HG02885 (cell line): ENCODE results near the gene TAF15.

ENCODE experiments used
- ATAC-seq: cut with Tn5 transposase; IDR thresholded peaks from one replicate; pipeline ENCODE4 v1.9.1; 2021; ENCODE audit warnings: mild to moderate bottlenecking; ENCODE audit not compliant: unreplicated experiment, poor library complexity

TAF15 gene

GRCh38 chr17:35808962-35809854, at the start of gene TAF15:
TAF15 (plus strand) TSS chr17:35809484; CDS start chr17:35809570, 86 bp downstream.
- peak; percentile 92 for ATAC-seq

- ATAC-seq, result no peak
These were observed 48.7 kb upstream of the TAF15 start, which contains the start of gene C17orf50 for GRCh38 chr17:35760587-35760986. C17orf50 (plus strand) TSS chr17:35760887; CDS start chr17:35760942, 55 bp downstream.

- no peak for ATAC-seq
These were observed 47.7 kb upstream of the TAF15 start for GRCh38 chr17:35761601-35762000.

DNA sequence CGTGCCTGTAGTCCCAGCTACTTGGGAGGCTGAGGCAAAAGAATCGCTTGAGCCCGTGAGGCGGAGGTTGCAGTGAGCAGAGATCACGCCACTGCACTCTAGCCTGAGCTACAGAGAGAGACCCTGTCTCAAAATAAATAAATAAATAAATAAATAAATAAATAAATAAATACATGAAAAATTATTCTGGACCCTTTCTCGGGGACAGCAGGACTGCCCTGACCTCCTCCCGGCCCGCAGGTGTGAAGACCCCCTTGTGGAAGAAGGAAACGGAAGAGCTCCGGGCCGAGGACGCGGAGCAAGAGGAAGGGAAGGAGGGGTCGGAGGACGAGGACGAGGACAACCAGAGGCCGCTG, 45.5 kb upstream of the TAF15 start:
- no peak for ATAC-seq

- peak; percentile 86 for ATAC-seq
These were observed 44.9 kb upstream of the TAF15 start for GRCh38 chr17:35764123-35764991.

DNA sequence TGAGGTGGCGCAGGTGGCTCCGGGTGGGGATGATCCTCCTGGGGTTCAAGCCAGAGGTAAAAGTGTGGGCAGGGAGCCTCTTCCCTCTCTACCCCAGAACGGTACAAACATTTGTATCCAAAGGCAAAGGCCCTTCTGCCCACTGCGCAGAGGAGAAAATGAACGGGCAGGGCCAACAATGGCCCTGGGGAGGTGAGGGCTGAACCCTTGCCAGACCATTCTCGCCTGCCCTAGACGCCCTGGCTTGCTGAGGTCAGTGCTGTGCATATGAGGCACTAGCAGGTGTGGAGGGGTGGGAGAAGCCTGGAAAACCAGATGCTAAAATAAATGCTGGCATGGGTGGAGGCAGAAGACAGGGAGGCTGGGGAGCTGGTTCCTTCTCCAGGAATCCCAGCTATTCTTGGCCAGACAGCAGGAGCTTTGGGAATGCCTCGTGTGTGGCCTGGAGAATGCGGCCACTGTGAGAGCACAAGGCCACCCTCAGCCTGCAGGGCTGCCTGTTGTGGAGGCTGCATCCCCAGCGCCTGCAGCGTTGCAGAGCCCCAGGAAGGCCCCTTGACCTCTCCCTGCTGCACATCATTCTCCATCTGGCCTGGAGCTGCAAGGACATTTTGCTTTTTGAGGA, 44.1 kb upstream of the TAF15 start:
- no peak for ATAC-seq

DNA sequence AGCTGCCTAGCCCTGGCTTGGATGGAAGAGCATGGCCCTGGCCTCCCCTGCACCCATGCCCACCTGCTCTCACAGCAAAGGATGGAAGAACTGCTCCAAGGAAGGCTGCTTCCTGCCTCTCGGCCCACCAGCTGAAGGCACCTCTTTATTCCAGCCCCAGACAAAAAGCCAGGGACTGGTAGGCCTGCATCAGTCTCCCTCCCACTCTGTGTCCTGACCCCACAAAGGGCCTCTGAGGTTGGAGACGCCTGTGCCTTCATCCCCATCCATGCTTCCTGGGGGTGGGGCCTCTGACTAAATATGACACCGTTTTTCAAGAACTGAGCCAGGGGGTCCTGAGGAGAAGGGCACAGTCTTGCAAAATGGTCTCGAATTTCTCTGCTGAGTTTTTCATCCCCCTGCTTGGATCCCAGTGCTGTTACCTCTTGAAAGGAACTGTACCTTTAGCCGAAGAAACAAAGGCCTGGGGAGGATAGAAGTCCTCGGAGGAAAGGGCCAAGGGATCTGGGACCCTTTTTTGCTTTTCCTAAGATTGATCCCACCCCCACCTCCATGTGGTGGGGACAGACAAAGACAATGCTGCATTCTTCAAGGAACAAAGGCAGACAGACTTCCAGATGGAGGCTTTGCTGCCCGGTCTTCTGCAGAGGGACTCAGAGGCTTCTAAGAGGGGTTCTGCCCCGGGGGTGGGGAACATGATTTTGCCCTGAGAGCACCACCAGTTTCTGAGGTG, 43.4 kb upstream of the TAF15 start:
- ATAC-seq, result no peak

GRCh38 chr17:35766489-35766877, 42.8 kb upstream of the TAF15 start:
- ATAC-seq, result no peak

GRCh38 chr17:35766903-35767510, 42.3 kb upstream of the TAF15 start:
- no peak for ATAC-seq

DNA sequence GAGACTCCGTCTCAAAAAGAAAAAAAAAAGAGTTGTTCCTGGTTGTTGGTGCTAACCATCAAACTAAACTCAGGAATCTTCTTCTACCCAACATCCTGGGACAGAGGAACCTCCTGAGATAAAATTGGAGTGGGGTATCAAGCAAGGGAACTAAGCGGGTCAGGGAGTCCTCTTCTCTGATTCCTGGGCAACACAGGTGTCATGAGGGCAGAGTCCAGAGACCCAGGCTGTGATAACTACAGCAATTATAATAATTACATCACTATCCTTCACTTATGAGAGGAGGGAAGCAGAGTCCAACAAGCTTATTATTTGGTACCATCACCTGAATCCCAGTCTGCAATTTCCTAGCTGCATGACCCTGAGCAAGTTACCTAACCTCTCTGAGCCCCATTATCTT, 40.5 kb upstream of the TAF15 start:
- no peak for ATAC-seq

DNA sequence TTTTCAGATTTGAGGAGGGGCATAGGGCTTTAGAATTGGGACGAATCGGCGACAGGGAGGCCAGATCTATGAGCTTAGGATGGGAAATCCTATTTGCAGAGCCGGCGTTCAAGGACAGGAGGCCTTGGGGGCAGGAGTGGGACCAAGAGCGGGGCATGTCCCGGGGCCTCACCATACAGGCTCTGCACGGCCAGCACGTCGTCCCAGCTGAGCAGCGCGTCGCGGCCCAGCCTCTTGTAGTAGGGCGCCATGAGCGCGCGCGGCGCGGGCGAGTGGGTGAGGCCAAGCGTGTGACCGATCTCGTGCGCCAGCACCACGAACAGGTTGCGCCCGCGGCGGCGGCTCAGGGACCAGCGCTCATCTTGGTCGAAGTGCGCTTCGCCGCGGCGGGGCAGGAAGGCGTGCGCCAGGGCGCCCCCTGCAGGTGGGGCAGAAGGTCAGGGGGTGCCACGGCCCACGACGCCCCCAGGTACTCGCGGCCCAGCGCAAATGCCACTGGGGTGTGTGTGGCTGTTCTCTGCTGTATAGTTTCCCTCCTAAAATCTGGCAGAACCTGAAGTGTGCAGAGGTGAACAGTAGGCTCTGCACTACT, 39.3 kb upstream of the TAF15 start:
- no peak for ATAC-seq

GRCh38 chr17:35773129-35773528, 36.2 kb upstream of the TAF15 start:
- ATAC-seq, result no peak

GRCh38 chr17:35773679-35774425, 35.4 kb upstream of the TAF15 start:
- no peak for ATAC-seq

- ATAC-seq, result no peak
These were observed 34.8 kb upstream of the TAF15 start for GRCh38 chr17:35774499-35774898.

- ATAC-seq, result no peak
These were observed 34.2 kb upstream of the TAF15 start for GRCh38 chr17:35775039-35775438.

DNA sequence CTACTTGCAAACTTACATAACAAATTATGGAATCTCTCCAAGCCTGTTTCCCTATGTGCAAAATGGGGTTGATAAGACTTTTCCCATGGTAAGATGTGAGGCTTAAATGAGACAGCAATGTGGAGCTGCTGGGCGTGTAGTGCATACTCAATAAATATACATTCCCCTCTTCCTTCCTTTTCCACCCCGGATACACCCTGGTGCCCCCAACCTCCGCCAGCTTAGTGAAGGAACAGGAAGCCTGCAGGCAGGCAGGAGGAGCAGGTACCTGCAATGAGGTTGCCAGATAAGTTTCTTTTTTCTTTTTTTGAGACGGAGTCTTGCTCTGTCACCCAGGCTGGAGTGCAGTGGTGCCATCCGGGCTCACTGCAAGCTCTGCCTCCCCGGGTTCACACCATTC, 33.7 kb upstream of the TAF15 start:
- ATAC-seq, result no peak

DNA sequence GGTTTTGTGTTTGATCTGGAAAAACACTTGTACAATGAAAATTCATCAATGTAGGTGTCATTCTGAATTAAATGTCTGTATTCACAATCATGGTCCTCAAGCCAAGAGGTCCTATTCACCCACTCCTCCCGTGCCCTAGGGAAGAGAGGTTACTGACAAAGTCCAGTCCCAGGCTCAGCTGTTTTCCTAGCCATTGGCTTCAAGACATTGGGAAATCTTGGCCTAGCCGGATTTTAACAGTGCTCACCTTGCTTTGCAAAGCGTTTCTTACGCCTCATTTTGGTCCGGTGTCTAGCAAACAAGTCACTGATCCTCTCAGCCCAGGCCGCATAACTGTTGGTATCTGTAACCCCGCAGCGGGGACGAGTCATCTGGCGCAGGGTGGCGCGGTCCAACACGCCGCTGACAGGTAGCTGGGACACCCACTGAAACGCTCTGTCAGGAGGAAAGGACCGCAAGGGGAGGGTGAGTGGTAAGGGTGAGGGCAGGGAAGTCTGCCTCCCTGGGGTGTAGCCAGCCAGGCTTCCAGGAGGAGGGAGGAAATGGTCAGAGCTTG, 30.6 kb upstream of the TAF15 start:
- no peak for ATAC-seq

DNA sequence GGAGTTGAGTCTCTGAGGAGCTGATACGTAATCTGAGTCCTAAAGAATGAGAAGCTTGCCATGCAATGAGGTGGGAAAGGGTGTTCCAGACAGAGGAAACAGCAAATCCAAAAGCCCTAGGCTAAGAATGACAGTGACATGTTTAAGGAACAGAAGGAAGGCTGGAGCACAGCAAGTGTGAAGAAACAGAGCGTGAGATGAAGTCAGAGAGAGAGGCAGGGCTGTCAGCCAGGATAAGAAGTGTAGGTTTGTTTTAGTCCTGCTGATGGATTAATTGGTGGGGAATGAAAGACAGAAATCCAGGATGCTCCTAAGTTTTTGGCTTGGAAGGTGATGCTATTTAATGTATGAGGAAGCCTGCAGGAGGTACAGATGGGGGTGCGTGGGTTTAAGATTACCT, 28.3 kb upstream of the TAF15 start:
- ATAC-seq, result no peak
